Ascending aorta (tissue), 2 donors: ENCODE data around the gene DYNLT1. TPM values are rescaled to one million over a fixed set of nuclear protein-coding genes. Genes with fewer than 3 reads are reported as not detected.

Experiments
- DNase-seq, 2 donors: peaks; one replicate each; pipeline ENCODE4 v3.0.0-alpha.2; 2019; ENCODE audit warnings: low spot score in 2 of 2
- H3K27ac ChIP-seq, 2 donors: fragments of 200-600 bp; sonication (generic); one replicate each; pipeline ENCODE4 v1.5.1; 2016 to 2017; ENCODE audit warnings: mild to moderate bottlenecking in 1 of 2
- H3K27me3 ChIP-seq: fragments of 200-600 bp; sonication (generic); one replicate; pipeline ENCODE4 v1.5.1; 2017
- H3K36me3 ChIP-seq, 2 donors: fragments of 200-600 bp; sonication (generic); one replicate each; pipeline ENCODE4 v1.5.1; 2016
- H3K4me1 ChIP-seq, 2 donors: fragments of 200-600 bp; sonication (generic); one replicate each; pipeline ENCODE4 v1.5.1; 2016 to 2017; ENCODE audit warnings: mild to moderate bottlenecking in 1 of 2
- H3K4me3 ChIP-seq, 2 donors: fragments of 200-600 bp; sonication (generic); one replicate each; pipeline ENCODE4 v1.5.1; 2016 to 2017; ENCODE audit warnings: mild to moderate bottlenecking in 1 of 2
- H3K9me3 ChIP-seq, 2 donors: fragments of 200-600 bp; sonication (generic); one replicate each; pipeline ENCODE4 v1.5.1; 2016
- CTCF ChIP-seq, 3 experiments: fragments of 200-600 bp in 2 of 3; fragments of 450-650 bp in 1 of 3; sonication (generic) in 2 of 3; IDR thresholded peaks; one replicate each; pipeline ENCODE4 v1.5.1; 2016 to 2019; ENCODE audit warnings: antibody characterized with exemption in 3 of 3, mild to moderate bottlenecking in 1 of 3, moderate library complexity in 1 of 3
- intact Hi-C: fragments of 100-400 bp; cut with DNase I; formaldehyde crosslinking; loops from one replicate; pipeline ENCODE4 v1.15.1; 2023
- total RNA-seq: library from RNA; depleted of rRNA; stranded (reverse); fragments of >200 nt; gene quantifications from one replicate; pipeline ENCODE4 v1.1.0, GENCODE V29; 2016

Gene DYNLT1
- total RNA-seq, 1 donor from 2014 or later: 5.7 TPM

- intact Hi-C loops: loop anchor here (5.0 to 10.0 kb wide), 3 partner anchors 52 to 1084 kb away; partner anchors contain the start of gene WTAP
- peaks cover 10 to 38% of the 10 kb centered on the region in 2 donors for H3K4me1 ChIP-seq
- H3K36me3 ChIP-seq: peaks cover 12 to 30% of the 10 kb centered on the region in 2 donors
- no peak for TF ChIP-seq CTCF (IDR thresholded peaks at IDR 0.05)
- H3K27me3 ChIP-seq: no peaks in the 10 kb centered on the region
- no peak overlapping the region for H3K27ac ChIP-seq
- no peaks in the 10 kb centered on the region for H3K9me3 ChIP-seq
- H3K4me3 ChIP-seq: no peak overlapping the region
- DNase-seq: no peak
Observed at GRCh38 chr6:158640519-158640918, 4.0 kb downstream of the DYNLT1 start.

GRCh38 chr6:158639056-158639455 lies 5.5 kb downstream of the DYNLT1 start:
- Histone ChIP-seq H3K4me3 (no peak overlapping the region), H3K27me3 (no peaks in the 10 kb centered on the region), H3K4me1 (peaks cover 10 to 34% of the 10 kb centered on the region in 2 donors), H3K36me3 (peaks cover 17 to 38% of the 10 kb centered on the region in 2 donors), H3K27ac (no peak overlapping the region), H3K9me3 (no peaks in the 10 kb centered on the region)
- DNase-seq: peak in 1 of 2 donors; percentile 47
- intact Hi-C loops: no loop called here
- no peak for TF ChIP-seq CTCF (IDR thresholded peaks at IDR 0.05)

GRCh38 chr6:158638324-158638854 lies 6.2 kb downstream of the DYNLT1 start:
- Histone ChIP-seq H3K4me1 (peaks cover 10 to 29% of the 10 kb centered on the region in 2 donors), H3K4me3 (no peak overlapping the region), H3K36me3 (peaks cover 17 to 38% of the 10 kb centered on the region in 2 donors), H3K9me3 (no peaks in the 10 kb centered on the region), H3K27ac (no peak overlapping the region), H3K27me3 (no peaks in the 10 kb centered on the region)
- no peak for DNase-seq
- TF ChIP-seq CTCF (IDR thresholded peaks at IDR 0.05): no peak
- intact Hi-C loops: no loop called here

- DNase-seq: no peak
- Histone ChIP-seq H3K9me3 (no peaks in the 10 kb centered on the region), H3K4me1 (peaks cover 0 to 19% of the 10 kb centered on the region in 2 donors), H3K4me3 (no peak overlapping the region), H3K36me3 (peaks cover 17 to 38% of the 10 kb centered on the region in 2 donors), H3K27ac (no peak overlapping the region), H3K27me3 (no peaks in the 10 kb centered on the region)
- no peak for TF ChIP-seq CTCF (IDR thresholded peaks at IDR 0.05)
- intact Hi-C loops: no loop called here
Observed at GRCh38 chr6:158636778-158637177, 7.8 kb downstream of the DYNLT1 start.

- Histone ChIP-seq H3K9me3 (no peaks in the 10 kb centered on the region), H3K27me3 (no peaks in the 10 kb centered on the region), H3K4me1 (peaks cover 3 to 20% of the 10 kb centered on the region in 2 donors), H3K27ac (no peak overlapping the region), H3K36me3 (peaks cover 17 to 38% of the 10 kb centered on the region in 2 donors), H3K4me3 (no peak overlapping the region)
- intact Hi-C loops: no loop called here
- TF ChIP-seq CTCF (IDR thresholded peaks at IDR 0.05): no peak
- DNase-seq: no peak
Observed at GRCh38 chr6:158635427-158636073, 9.0 kb downstream of the DYNLT1 start.
